HCT116 (cell line): ENCODE measurements around the gene GGT5. TPM values are rescaled to one million over a fixed set of nuclear protein-coding genes. Genes with fewer than 3 reads are reported as not detected.
"Not testable (repeated sequence)": the region's sequence is repeated elsewhere in the genome, so short reads cannot be mapped to it uniquely, and the experiment has no call there.

Experiments used
- ATAC-seq: fragments of 200-7000 bp; cut with Tn5 transposase; 2 replicates; pipeline ENCODE4 v1.9.1; 2020; ENCODE audit warnings: mild to moderate bottlenecking, moderate library complexity
- BruUV-seq: library from RNA; stranded (reverse); fragments of 400-500 nt; replicated peaks from 2 replicates; lab custom pipeline; 2021; lab: Mats Ljungman, UMichigan
- CTCF ChIA-PET: fragments of 300-600 bp; sonication (Branson Sonifier 250); formaldehyde crosslinking; loops from one replicate; lab custom pipeline; 2021; ENCODE audit warnings: antibody characterized with exemption; lab: Charles Lee
- POLR2A ChIA-PET: fragments of 300-600, 350-600 bp; sonication (Branson Sonifier 250); formaldehyde crosslinking; loops from one replicate; lab custom pipeline; 2021; ENCODE audit warnings: antibody characterized with exemption; lab: Charles Lee
- RAD21 ChIA-PET, 2 experiments: fragments of 300-600 bp; sonication (Branson Sonifier 250); formaldehyde crosslinking; loops; one replicate each; lab custom pipeline; 2023; ENCODE audit warnings: low total read pairs in 2 of 2; ENCODE audit not compliant: uncharacterized antibody in 2 of 2, unreplicated experiment in 2 of 2, low non-redundant PET in 1 of 2; lab: Charles Lee
- DNase-seq: peaks from one replicate; pipeline ENCODE4 v3.0.0-alpha.2; 2010; ENCODE audit warnings: low read depth, low spot score
- H2AFZ ChIP-seq: fragments of 200-600 bp; shearing (Covaris generic), sonication (generic); 2 replicates; pipeline ENCODE4 v1.6.1; 2017; ENCODE audit warnings: low read depth, mixed run types, mixed read lengths, antibody characterized with exemption, low read length; ENCODE audit not compliant: poor library complexity, severe bottlenecking
- H3K27ac ChIP-seq: 2 replicates; pipeline ENCODE4 v1.5.1; 2012; ENCODE audit warnings: low read depth, low read length
- H3K27me3 ChIP-seq: fragments of 200-600 bp; sonication (generic); 2 replicates; pipeline ENCODE4 v1.6.1; 2016; ENCODE audit warnings: mixed run types, low read length, mixed read lengths; ENCODE audit not compliant: insufficient read depth
- H3K36me3 ChIP-seq, 2 experiments: fragments of 200-500 bp in 1 of 2; fragments of 200-600 bp in 1 of 2; sonication (Bioruptor generic) in 1 of 2; sonication (generic) in 1 of 2; 2 replicates each; pipeline versions ENCODE4 v1.5.1 to v1.6.1; 2014 to 2016; ENCODE audit warnings: low read length in 2 of 2, inconsistent platforms in 1 of 2, mixed read lengths in 1 of 2, mixed run types in 1 of 2; ENCODE audit not compliant: insufficient read depth in 2 of 2, control insufficient read depth in 1 of 2
- H3K4me1 ChIP-seq, 2 experiments: fragments of 200-600 bp in 1 of 2; sonication (generic) in 1 of 2; 2 replicates each; pipeline versions ENCODE4 v1.5.1 to v1.6.1; 2012 to 2017; ENCODE audit warnings: low read length in 2 of 2, inconsistent platforms in 1 of 2, mild to moderate bottlenecking in 1 of 2, mixed read lengths in 1 of 2, mixed run types in 1 of 2, moderate library complexity in 1 of 2; ENCODE audit not compliant: insufficient read depth in 2 of 2, control insufficient read depth in 1 of 2
- H3K4me2 ChIP-seq: fragments of 200-600 bp; sonication (generic); 2 replicates; pipeline ENCODE4 v1.6.1; 2017; ENCODE audit warnings: mixed run types, low read length, mixed read lengths
- H3K4me3 ChIP-seq, 2 experiments: fragments of 200-600 bp in 1 of 2; sonication (generic) in 1 of 2; replicated peaks in 1 of 2; 2 replicates each; pipeline ENCODE4 v1.5.1; 2011 to 2016; ENCODE audit warnings: low read length in 2 of 2, control low read depth in 1 of 2, low read depth in 1 of 2, mild to moderate bottlenecking in 1 of 2, mixed read lengths in 1 of 2, mixed run types in 1 of 2
- H3K79me2 ChIP-seq: fragments of 200-600 bp; sonication (generic); 2 replicates; pipeline ENCODE4 v1.6.1; 2017; ENCODE audit warnings: mild to moderate bottlenecking, mixed run types, low read length, moderate library complexity, mixed read lengths; ENCODE audit not compliant: insufficient read depth
- H3K9ac ChIP-seq: fragments of 200-600 bp; sonication (generic); 2 replicates; pipeline ENCODE4 v1.6.1; 2016; ENCODE audit warnings: low read length, mixed read lengths
- H3K9me2 ChIP-seq: fragments of 200-600 bp; sonication (generic), shearing (Covaris generic); 2 replicates; pipeline ENCODE4 v1.6.1; 2017; ENCODE audit warnings: mixed run types, mild to moderate bottlenecking, moderate library complexity; ENCODE audit not compliant: insufficient read depth
- H3K9me3 ChIP-seq, 2 experiments: fragments of 200-500 bp in 1 of 2; fragments of 200-600 bp in 1 of 2; sonication (Bioruptor generic) in 1 of 2; sonication (generic) in 1 of 2; 2 replicates each; pipeline ENCODE4 v1.6.1; 2014 to 2017; ENCODE audit warnings: low read length in 2 of 2, mixed read lengths in 2 of 2, inconsistent platforms in 1 of 2, low read depth in 1 of 2, mild to moderate bottlenecking in 1 of 2, mixed run types in 1 of 2, moderate library complexity in 1 of 2; ENCODE audit not compliant: control insufficient read depth in 1 of 2, insufficient read depth in 1 of 2
- H4K20me1 ChIP-seq: fragments of 200-600 bp; sonication (generic), shearing (Covaris generic); 2 replicates; pipeline ENCODE4 v1.6.1; 2017; ENCODE audit warnings: mixed run types, mild to moderate bottlenecking, moderate library complexity; ENCODE audit not compliant: insufficient read depth
- CBX3 ChIP-seq: IDR thresholded peaks from 2 replicates; pipeline ENCODE4 v1.6.1; 2012; ENCODE audit warnings: low read depth
- CEBPB ChIP-seq: IDR thresholded peaks from 2 replicates; pipeline ENCODE4 v1.6.1; 2012; ENCODE audit warnings: low read depth
- EZH2 ChIP-seq: fragments of 200-600 bp; sonication (generic); IDR thresholded peaks from 2 replicates; pipeline ENCODE4 v1.6.1; 2017; ENCODE audit warnings: antibody characterized with exemption, mixed run types
- JUND ChIP-seq: IDR thresholded peaks from 2 replicates; pipeline ENCODE4 v1.6.1; 2012
- POLR2A ChIP-seq: IDR thresholded peaks from 2 replicates; pipeline ENCODE4 v1.7.0; 2011; ENCODE audit warnings: borderline replicate concordance; ENCODE audit not compliant: insufficient read depth, insufficient read length; ENCODE audit errors: extremely low read depth
- POLR2AphosphoS5 ChIP-seq: IDR thresholded peaks from 2 replicates; pipeline ENCODE4 v1.6.1; 2011; ENCODE audit warnings: mild to moderate bottlenecking, low read depth, low read length, moderate library complexity
- RAD21 ChIP-seq: IDR thresholded peaks from 2 replicates; pipeline ENCODE4 v1.6.1; 2012; ENCODE audit warnings: low read depth, mild to moderate bottlenecking
- SP1 ChIP-seq: IDR thresholded peaks from 2 replicates; pipeline ENCODE4 v1.6.1; 2012; ENCODE audit warnings: low read depth
- intact Hi-C: fragments of 100-400 bp; cut with micrococcal nuclease; formaldehyde crosslinking; loops from 2 replicates; pipeline ENCODE4 v1.10.0; 2022
- total RNA-seq: library from RNA; stranded (reverse); gene quantifications from one replicate; pipeline ENCODE4 v1.2.1, GENCODE V29; 2021; ENCODE audit not compliant: unreplicated experiment
- TF ChIP-seq, protein P1 (sequence below): IDR thresholded peaks from 2 replicates; pipeline ENCODE4 v1.6.1; 2012; ENCODE audit warnings: low read depth
- TF ChIP-seq, protein P2 (sequence below), 3 experiments: fragments of 200-600 bp in 1 of 3; sonication (generic) in 1 of 3; IDR thresholded peaks in 2 of 3; conservative IDR thresholded peaks in 1 of 3; 2 replicates each; pipeline ENCODE4 v1.5.1; 2012 to 2017; ENCODE audit warnings: low read depth in 2 of 3, low read length in 2 of 3, antibody characterized with exemption in 1 of 3, borderline replicate concordance in 1 of 3, control low read depth in 1 of 3, mild to moderate bottlenecking in 1 of 3, mixed read lengths in 1 of 3, mixed run types in 1 of 3, moderate library complexity in 1 of 3; ENCODE audit not compliant: insufficient read depth in 1 of 3
- TF ChIP-seq, protein P3 (sequence below): IDR thresholded peaks from 2 replicates; pipeline ENCODE4 v1.6.1; 2012

The GGT5 gene
- total RNA-seq, 1 experiment from 2014 or later, result 0.57 TPM

- H3K27ac ChIP-seq, H3K79me2 ChIP-seq, H4K20me1 ChIP-seq, H3K4me2 ChIP-seq, H3K27me3 ChIP-seq, DNase-seq, H3K9me2 ChIP-seq, BruUV-seq, POLR2A ChIA-PET, H3K9me3 ChIP-seq, H3K4me3 ChIP-seq, ATAC-seq, intact Hi-C loops, H3K9ac ChIP-seq, H2AFZ ChIP-seq, H3K36me3 ChIP-seq: not testable (repeated sequence)
- RAD21 ChIA-PET, result interaction anchor here in 1 of 2 experiments (0.6 kb wide), 1 partner anchor 31 kb away, joined by 3 read pairs; no protein-coding TSS in a partner anchor
- peaks cover 33 to 37% of the 10 kb centered on the region in 2 experiments for H3K4me1 ChIP-seq
- CTCF ChIA-PET, result interaction anchor here (1.4 to 1.6 kb wide), 2 partner anchors 10 to 51 kb away, joined by 3 to 5 read pairs; no protein-coding TSS in a partner anchor
Observed at GRCh38 chr22:24240985-24241692, 3.7 kb downstream of the GGT5 start.

- Histone ChIP-seq H3K36me3 (no peaks in the 10 kb centered on the region), H3K79me2 (no peaks in the 10 kb centered on the region), H3K27me3 (no peaks in the 10 kb centered on the region), H3K9me2 (no peaks in the 10 kb centered on the region), H2AFZ (no peak overlapping the region), H3K4me1 (peaks cover 31 to 33% of the 10 kb centered on the region in 2 experiments), H3K4me2 (no peak overlapping the region), H3K9me3 (no peaks in the 10 kb centered on the region), H4K20me1 (no peaks in the 10 kb centered on the region), H3K9ac (no peak overlapping the region), H3K4me3 (no peak overlapping the region), H3K27ac (no peak overlapping the region)
- DNase-seq, result no peak
- ChIA-PET POLR2A (interaction anchor here (1.0 kb wide), 1 partner anchor 39 kb away, joined by 4 read pairs; no protein-coding TSS in a partner anchor), CTCF (interaction anchor here (1.4 to 1.6 kb wide), 2 partner anchors 9 to 50 kb away, joined by 3 to 5 read pairs; no protein-coding TSS in a partner anchor), RAD21 (no interaction called here)
- intact Hi-C loops, result no loop called here
- BruUV-seq, result no TSS peak
- no peak for ATAC-seq
- TF ChIP-seq SP1, result no peak
- TF ChIP-seq JUND, result no peak
- TF ChIP-seq, protein P1, sequence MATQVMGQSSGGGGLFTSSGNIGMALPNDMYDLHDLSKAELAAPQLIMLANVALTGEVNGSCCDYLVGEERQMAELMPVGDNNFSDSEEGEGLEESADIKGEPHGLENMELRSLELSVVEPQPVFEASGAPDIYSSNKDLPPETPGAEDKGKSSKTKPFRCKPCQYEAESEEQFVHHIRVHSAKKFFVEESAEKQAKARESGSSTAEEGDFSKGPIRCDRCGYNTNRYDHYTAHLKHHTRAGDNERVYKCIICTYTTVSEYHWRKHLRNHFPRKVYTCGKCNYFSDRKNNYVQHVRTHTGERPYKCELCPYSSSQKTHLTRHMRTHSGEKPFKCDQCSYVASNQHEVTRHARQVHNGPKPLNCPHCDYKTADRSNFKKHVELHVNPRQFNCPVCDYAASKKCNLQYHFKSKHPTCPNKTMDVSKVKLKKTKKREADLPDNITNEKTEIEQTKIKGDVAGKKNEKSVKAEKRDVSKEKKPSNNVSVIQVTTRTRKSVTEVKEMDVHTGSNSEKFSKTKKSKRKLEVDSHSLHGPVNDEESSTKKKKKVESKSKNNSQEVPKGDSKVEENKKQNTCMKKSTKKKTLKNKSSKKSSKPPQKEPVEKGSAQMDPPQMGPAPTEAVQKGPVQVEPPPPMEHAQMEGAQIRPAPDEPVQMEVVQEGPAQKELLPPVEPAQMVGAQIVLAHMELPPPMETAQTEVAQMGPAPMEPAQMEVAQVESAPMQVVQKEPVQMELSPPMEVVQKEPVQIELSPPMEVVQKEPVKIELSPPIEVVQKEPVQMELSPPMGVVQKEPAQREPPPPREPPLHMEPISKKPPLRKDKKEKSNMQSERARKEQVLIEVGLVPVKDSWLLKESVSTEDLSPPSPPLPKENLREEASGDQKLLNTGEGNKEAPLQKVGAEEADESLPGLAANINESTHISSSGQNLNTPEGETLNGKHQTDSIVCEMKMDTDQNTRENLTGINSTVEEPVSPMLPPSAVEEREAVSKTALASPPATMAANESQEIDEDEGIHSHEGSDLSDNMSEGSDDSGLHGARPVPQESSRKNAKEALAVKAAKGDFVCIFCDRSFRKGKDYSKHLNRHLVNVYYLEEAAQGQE, result no peak
- no peak for TF ChIP-seq CEBPB
- no peak for TF ChIP-seq POLR2AphosphoS5
- TF ChIP-seq POLR2A, result no peak
- no peak for TF ChIP-seq RAD21
- no peak for TF ChIP-seq EZH2
- TF ChIP-seq, protein P2, sequence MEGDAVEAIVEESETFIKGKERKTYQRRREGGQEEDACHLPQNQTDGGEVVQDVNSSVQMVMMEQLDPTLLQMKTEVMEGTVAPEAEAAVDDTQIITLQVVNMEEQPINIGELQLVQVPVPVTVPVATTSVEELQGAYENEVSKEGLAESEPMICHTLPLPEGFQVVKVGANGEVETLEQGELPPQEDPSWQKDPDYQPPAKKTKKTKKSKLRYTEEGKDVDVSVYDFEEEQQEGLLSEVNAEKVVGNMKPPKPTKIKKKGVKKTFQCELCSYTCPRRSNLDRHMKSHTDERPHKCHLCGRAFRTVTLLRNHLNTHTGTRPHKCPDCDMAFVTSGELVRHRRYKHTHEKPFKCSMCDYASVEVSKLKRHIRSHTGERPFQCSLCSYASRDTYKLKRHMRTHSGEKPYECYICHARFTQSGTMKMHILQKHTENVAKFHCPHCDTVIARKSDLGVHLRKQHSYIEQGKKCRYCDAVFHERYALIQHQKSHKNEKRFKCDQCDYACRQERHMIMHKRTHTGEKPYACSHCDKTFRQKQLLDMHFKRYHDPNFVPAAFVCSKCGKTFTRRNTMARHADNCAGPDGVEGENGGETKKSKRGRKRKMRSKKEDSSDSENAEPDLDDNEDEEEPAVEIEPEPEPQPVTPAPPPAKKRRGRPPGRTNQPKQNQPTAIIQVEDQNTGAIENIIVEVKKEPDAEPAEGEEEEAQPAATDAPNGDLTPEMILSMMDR (IDR thresholded peaks at IDR 0.05 in 2 of 3, conservative IDR thresholded peaks at IDR 0.05 in 1 of 3; ENCODE audit: borderline replicate concordance in 1 of 3, insufficient read depth in 1 of 3, low read depth in 2 of 3, low read length in 2 of 3), result no peak
- TF ChIP-seq, protein P3, sequence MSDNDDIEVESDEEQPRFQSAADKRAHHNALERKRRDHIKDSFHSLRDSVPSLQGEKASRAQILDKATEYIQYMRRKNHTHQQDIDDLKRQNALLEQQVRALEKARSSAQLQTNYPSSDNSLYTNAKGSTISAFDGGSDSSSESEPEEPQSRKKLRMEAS, result no peak
- no peak for TF ChIP-seq CBX3
Observed at GRCh38 chr22:24240381-24240780, 4.5 kb downstream of the GGT5 start.
